T-helper 17 cell (primary cell): ENCODE results near the gene CDKN2AIPNL. TPM values are rescaled to one million over a fixed set of nuclear protein-coding genes. Genes with fewer than 3 reads are reported as not detected.
A peak's percentile ranks its signal among the peaks of the same experiment; 100 is the strongest.

Experiments used
- ATAC-seq: fragments of 150-1000 bp; cut with Tn5 transposase; 2 replicates; pipeline ENCODE4 v1.10.0; 2021; ENCODE audit warnings: mild to moderate bottlenecking, moderate library complexity
- DNase-seq, 3 donors: peaks; one replicate each; pipeline versions ENCODE4 v3.0.0 to v3.0.0-alpha.2; 2020 to 2021
- H3K9me3 ChIP-seq: one replicate; pipeline ENCODE4 v1.7.0; 2013; ENCODE audit warnings: low read length, mild to moderate bottlenecking; ENCODE audit not compliant: control insufficient read depth, poor library complexity, severe bottlenecking
- H3K27ac Mint-ChIP-seq: one replicate; pipeline ENCODE4 v1.8.0; 2022; ENCODE audit warnings: mild to moderate bottlenecking, moderate library complexity, mixed read lengths
- H3K27me3 Mint-ChIP-seq: one replicate; pipeline ENCODE4 v1.8.0; 2022; ENCODE audit warnings: mixed read lengths
- H3K36me3 Mint-ChIP-seq: one replicate; pipeline ENCODE4 v1.8.0; 2022; ENCODE audit warnings: low read depth, mixed read lengths
- H3K4me1 Mint-ChIP-seq: one replicate; pipeline ENCODE4 v1.8.0; 2022; ENCODE audit warnings: mild to moderate bottlenecking, mixed read lengths
- H3K4me3 Mint-ChIP-seq: one replicate; pipeline ENCODE4 v1.8.0; 2022; ENCODE audit warnings: mild to moderate bottlenecking, moderate library complexity, mixed read lengths
- total RNA-seq, 4 donors: library from RNA in 2 of 4; stranded (reverse) in 2 of 4; gene quantifications; one replicate each; pipeline ENCODE4 v1.2.3 and lab custom pipeline; 2022 to 2026

The CDKN2AIPNL gene
- total RNA-seq, 2 donors from 2014 or later = 16.6 to 17.5 TPM

GRCh38 chr5:134371834-134372340, 39.8 kb downstream of the CDKN2AIPNL start:
- Mint-ChIP-seq H3K4me3 (peak overlapping the region; percentile 94), H3K27me3 (no peaks in the 10 kb centered on the region), H3K27ac (peak overlapping the region; percentile 98), H3K4me1 (peaks cover 37% of the 10 kb centered on the region), H3K36me3 (peaks cover 5% of the 10 kb centered on the region)
- H3K9me3 ChIP-seq = no peaks in the 10 kb centered on the region
- peak; percentile 15 to 31 (median 15) for DNase-seq
- no peak for ATAC-seq

- peaks cover 41% of the 10 kb centered on the region for H3K4me1 Mint-ChIP-seq
- ATAC-seq (peak; percentile 80), DNase-seq (peak; percentile 92 to 96 (median 93))
- H3K36me3 Mint-ChIP-seq = peaks cover 6% of the 10 kb centered on the region
- H3K27ac Mint-ChIP-seq = peak within 1 kb of the TSS; percentile 98
- no peaks in the 10 kb centered on the region for H3K9me3 ChIP-seq
- H3K27me3 Mint-ChIP-seq = no peaks in the 10 kb centered on the region
- H3K4me3 Mint-ChIP-seq = peak within 1 kb of the TSS; percentile 94
These were observed 40.5 kb downstream of the CDKN2AIPNL start, which contains the start of gene UBE2B for GRCh38 chr5:134370871-134371833. Gene UBE2B (plus strand): TSS chr5:134371569. CDS start chr5:134371596, 27 bp downstream.

- peaks cover 6% of the 10 kb centered on the region for H3K36me3 Mint-ChIP-seq
These were observed 41.3 kb downstream of the CDKN2AIPNL start for GRCh38 chr5:134370311-134370870.

GRCh38 chr5:134365604-134366003, 46.1 kb downstream of the CDKN2AIPNL start:
- H3K27ac Mint-ChIP-seq = peak overlapping the region; percentile 61
- DNase-seq (no peak), ATAC-seq (no peak)
- H3K27me3 Mint-ChIP-seq = no peaks in the 10 kb centered on the region
- peaks cover 4% of the 10 kb centered on the region for H3K36me3 Mint-ChIP-seq
- no peak overlapping the region for H3K4me3 Mint-ChIP-seq
- H3K4me1 Mint-ChIP-seq = peaks cover 21% of the 10 kb centered on the region
- no peaks in the 10 kb centered on the region for H3K9me3 ChIP-seq

More at GRCh38 chr5:134370311-134370870, 41.3 kb downstream of the CDKN2AIPNL start:
- H3K9me3 ChIP-seq = no peaks in the 10 kb centered on the region
- ATAC-seq (peak; percentile 21), DNase-seq (no peak)
- peaks cover 43% of the 10 kb centered on the region for H3K4me1 Mint-ChIP-seq
- H3K4me3 Mint-ChIP-seq = peak overlapping the region; percentile 94
- no peaks in the 10 kb centered on the region for H3K27me3 Mint-ChIP-seq
- peak overlapping the region; percentile 98 for H3K27ac Mint-ChIP-seq

- no peaks in the 10 kb centered on the region for H3K9me3 ChIP-seq
- Mint-ChIP-seq H3K36me3 (peaks cover 8% of the 10 kb centered on the region), H3K27me3 (no peaks in the 10 kb centered on the region), H3K4me3 (no peak overlapping the region), H3K27ac (no peak overlapping the region), H3K4me1 (peaks cover 11% of the 10 kb centered on the region)
- DNase-seq (no peak), ATAC-seq (no peak)
These were observed 56.0 kb downstream of the CDKN2AIPNL start for GRCh38 chr5:134355681-134356080.

Other genes starting within 250 kb of the CDKN2AIPNL start
- gene SKP1, start 234.9 kb downstream of the CDKN2AIPNL start, total RNA-seq = 100 to 1,000 TPM; 284 to 339 TPM
- gene PPP2CA, start 185.8 kb downstream of the CDKN2AIPNL start, total RNA-seq = 100 to 1,000 TPM; 233 to 239 TPM
- under 1 TPM in 1 of 2 donors, not detected in 1; 0.25 TPM for gene CDKL3, start 44.7 kb downstream of the CDKN2AIPNL start, total RNA-seq
- gene UBE2B, start 40.3 kb downstream of the CDKN2AIPNL start, total RNA-seq = 100 to 1,000 TPM; 124 to 125 TPM
- gene JADE2, start 113.8 kb upstream of the CDKN2AIPNL start, total RNA-seq = 100 to 1,000 TPM; 129 to 138 TPM
- gene SAR1B, start 220.9 kb upstream of the CDKN2AIPNL start, total RNA-seq = 10 to 100 TPM; 33.7 to 47.5 TPM
- gene SEC24A, start 236.9 kb upstream of the CDKN2AIPNL start, total RNA-seq = 10 to 100 TPM; 17.0 to 21.0 TPM